GM18508 (cell line): ENCODE results near the gene PRKN.

ENCODE experiments used
- ATAC-seq: cut with Tn5 transposase; IDR thresholded peaks from one replicate; pipeline ENCODE4 v1.9.1; 2021; ENCODE audit warnings: moderate number of reproducible peaks; ENCODE audit not compliant: insufficient read depth, unreplicated experiment

Gene PRKN

GRCh38 chr6:162046324-162046723 lies 681.2 kb downstream of the PRKN start:
- no peak for ATAC-seq

- ATAC-seq, result no peak
Measured at GRCh38 chr6:162032620-162033019, 694.9 kb downstream of the PRKN start.

- ATAC-seq, result no peak
Measured at GRCh38 chr6:162029873-162030576, 697.5 kb downstream of the PRKN start.

- no peak for ATAC-seq
Measured at GRCh38 chr6:162026843-162027242, 700.7 kb downstream of the PRKN start.

GRCh38 chr6:162026031-162026430 lies 701.5 kb downstream of the PRKN start:
- ATAC-seq, result no peak

GRCh38 chr6:162019349-162019748 lies 708.2 kb downstream of the PRKN start:
- no peak for ATAC-seq

- ATAC-seq, result no peak
Measured at GRCh38 chr6:162017536-162017935, 710.0 kb downstream of the PRKN start.

GRCh38 chr6:162014069-162014811 lies 713.3 kb downstream of the PRKN start:
- no peak for ATAC-seq

- no peak for ATAC-seq
Measured at GRCh38 chr6:162005372-162005771, 722.2 kb downstream of the PRKN start.

- ATAC-seq, result no peak
Measured at GRCh38 chr6:161996783-161997182, 730.8 kb downstream of the PRKN start.

GRCh38 chr6:161985876-161986423 lies 741.6 kb downstream of the PRKN start:
- ATAC-seq, result no peak

GRCh38 chr6:161984713-161985112 lies 742.9 kb downstream of the PRKN start:
- ATAC-seq, result no peak

GRCh38 chr6:161976553-161976952 lies 751.0 kb downstream of the PRKN start:
- no peak for ATAC-seq

GRCh38 chr6:161973064-161973463 lies 754.5 kb downstream of the PRKN start:
- ATAC-seq, result no peak

GRCh38 chr6:161971043-161971442 lies 756.5 kb downstream of the PRKN start:
- ATAC-seq, result no peak

- ATAC-seq, result no peak
Measured at GRCh38 chr6:161963634-161964234, 763.8 kb downstream of the PRKN start.

GRCh38 chr6:161963181-161963580 lies 764.4 kb downstream of the PRKN start:
- ATAC-seq, result no peak

- ATAC-seq, result no peak
Measured at GRCh38 chr6:161961796-161962195, 765.8 kb downstream of the PRKN start.

- no peak for ATAC-seq
Measured at GRCh38 chr6:161961046-161961445, 766.5 kb downstream of the PRKN start.

GRCh38 chr6:161959072-161959471 lies 768.5 kb downstream of the PRKN start:
- ATAC-seq, result no peak

- no peak for ATAC-seq
Measured at GRCh38 chr6:161956082-161956481, 771.5 kb downstream of the PRKN start.
